GM12892 (cell line): Measurements from ENCODE around the gene RRAD.

ENCODE experiments used
- POLR2A ChIP-seq: IDR thresholded peaks from 2 replicates; pipeline ENCODE4 v1.6.1; 2011; ENCODE audit warnings: low read depth, low read length, control low read depth
- POLR2AphosphoS5 ChIP-seq: IDR thresholded peaks from 2 replicates; pipeline ENCODE4 v1.6.1; 2011; ENCODE audit warnings: low read depth, low read length, control low read depth
- TAF1 ChIP-seq: IDR thresholded peaks from 2 replicates; pipeline ENCODE4 v1.6.1; 2011; ENCODE audit warnings: low read depth, mild to moderate bottlenecking, control low read depth, low read length, borderline replicate concordance

GRCh38 chr16:66961065-66961744 is 35.9 kb upstream of the RRAD start, which contains the start of gene CES3:
- no peak for TF ChIP-seq TAF1
- TF ChIP-seq POLR2A = no peak
- no peak for TF ChIP-seq POLR2AphosphoS5
